ENCODE data around the gene NCOR1. TPM values are rescaled to one million over a fixed set of nuclear protein-coding genes. Genes with fewer than 3 reads are reported as not detected.

NCOR1 gene
- total and polyA plus RNA-seq, 9 of the 15 experiments (the other 6 are each of a cell fraction or from before 2014, with no cell fraction given): 20.2 to 66.5 (median 50.9) TPM

DNA sequence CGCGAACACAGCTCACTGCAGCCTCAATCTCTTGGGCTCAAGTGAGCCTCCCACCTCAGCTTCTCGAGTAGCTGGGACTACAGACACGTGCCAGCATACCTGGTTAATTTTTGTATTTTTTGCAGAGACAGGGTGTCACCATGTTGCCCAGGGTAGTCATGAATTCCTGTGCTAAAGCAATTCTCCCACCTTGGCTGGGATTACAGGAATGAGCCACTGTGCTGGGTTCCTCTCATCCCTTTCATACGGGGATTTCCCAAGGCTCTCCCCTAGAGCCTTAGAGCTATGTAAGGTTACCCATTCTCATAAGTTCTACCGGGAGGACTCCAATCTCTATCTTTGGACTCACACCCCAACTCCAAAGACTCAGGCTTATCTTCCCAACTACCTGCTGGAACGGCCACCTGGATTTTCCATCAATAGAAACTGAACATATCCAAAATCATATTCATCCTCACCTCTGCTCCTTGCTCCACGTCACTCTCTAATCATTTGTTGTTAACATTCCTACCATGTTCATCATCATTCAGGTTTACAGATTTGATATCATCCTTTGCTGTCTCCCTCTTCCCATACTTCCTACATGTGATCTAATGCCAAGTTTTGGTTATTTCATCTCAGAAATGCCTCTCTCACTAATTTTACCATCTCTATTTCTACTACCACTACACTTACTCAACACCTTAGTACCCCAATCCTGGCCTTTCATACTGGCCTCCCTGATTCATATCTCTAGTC, 92.5 kb downstream of the NCOR1 start (continued):
- TF ChIP-seq, protein P1, sequence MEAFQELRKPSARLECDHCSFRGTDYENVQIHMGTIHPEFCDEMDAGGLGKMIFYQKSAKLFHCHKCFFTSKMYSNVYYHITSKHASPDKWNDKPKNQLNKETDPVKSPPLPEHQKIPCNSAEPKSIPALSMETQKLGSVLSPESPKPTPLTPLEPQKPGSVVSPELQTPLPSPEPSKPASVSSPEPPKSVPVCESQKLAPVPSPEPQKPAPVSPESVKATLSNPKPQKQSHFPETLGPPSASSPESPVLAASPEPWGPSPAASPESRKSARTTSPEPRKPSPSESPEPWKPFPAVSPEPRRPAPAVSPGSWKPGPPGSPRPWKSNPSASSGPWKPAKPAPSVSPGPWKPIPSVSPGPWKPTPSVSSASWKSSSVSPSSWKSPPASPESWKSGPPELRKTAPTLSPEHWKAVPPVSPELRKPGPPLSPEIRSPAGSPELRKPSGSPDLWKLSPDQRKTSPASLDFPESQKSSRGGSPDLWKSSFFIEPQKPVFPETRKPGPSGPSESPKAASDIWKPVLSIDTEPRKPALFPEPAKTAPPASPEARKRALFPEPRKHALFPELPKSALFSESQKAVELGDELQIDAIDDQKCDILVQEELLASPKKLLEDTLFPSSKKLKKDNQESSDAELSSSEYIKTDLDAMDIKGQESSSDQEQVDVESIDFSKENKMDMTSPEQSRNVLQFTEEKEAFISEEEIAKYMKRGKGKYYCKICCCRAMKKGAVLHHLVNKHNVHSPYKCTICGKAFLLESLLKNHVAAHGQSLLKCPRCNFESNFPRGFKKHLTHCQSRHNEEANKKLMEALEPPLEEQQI (IDR thresholded peaks at IDR 0.05): no peak

DNA sequence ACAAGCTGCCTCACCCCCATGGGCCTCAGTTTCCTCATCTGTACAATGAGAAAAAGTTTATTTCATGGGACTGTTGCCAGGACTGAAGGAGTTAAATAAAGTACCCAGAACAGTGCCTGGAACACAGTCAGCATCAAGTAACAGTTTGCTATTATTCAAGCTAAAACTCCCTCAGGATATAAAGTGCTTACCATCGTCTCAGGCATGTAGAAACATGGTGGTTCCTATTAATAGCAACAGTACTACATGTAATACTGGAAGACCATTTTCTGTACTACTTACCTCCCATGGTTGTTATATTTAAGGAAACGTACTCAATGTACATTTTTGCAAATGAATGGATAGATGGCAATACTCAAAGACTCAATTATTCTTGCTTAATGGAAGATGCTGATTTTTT, 93.4 kb downstream of the NCOR1 start:
- no TSS peak for BruUV-seq (replicated peaks)
- DNase-seq (ENCODE audit: extremely low read depth in 1 of 4, low spot score in 3 of 4) (no peak), FAIRE-seq (no peak), ATAC-seq (no peak)
- no peaks in the 10 kb centered on the region for H4K20me1 ChIP-seq (replicated peaks; ENCODE audit: control insufficient read depth, insufficient read depth, low read length)
- in situ Hi-C loops (cut with MboI): no loop called here
- H3K79me2 ChIP-seq (ENCODE audit: control insufficient read depth, insufficient read depth, low read length): no peaks in the 10 kb centered on the region
- no peak overlapping the region for H3K27ac ChIP-seq (ENCODE audit: extremely low read depth, low read depth, low read length)
- H3K9me3 ChIP-seq (replicated peaks; ENCODE audit: control insufficient read depth, insufficient read depth, low read depth, low read length): no peaks in the 10 kb centered on the region
- WGBS (ENCODE audit: insufficient coverage, low coverage, missing lambda C conversion rate): 80% methylated on average over 2 of the region's 2 CpGs
- H3K27me3 ChIP-seq (ENCODE audit: control insufficient read depth in 2 of 2, insufficient read depth in 2 of 2, low read length in 2 of 2): no peaks in the 10 kb centered on the region
- no peak overlapping the region for H2AFZ ChIP-seq (ENCODE audit: low read depth, low read length)
- no peak overlapping the region for H3K4me2 ChIP-seq (ENCODE audit: insufficient read depth, low read length)
- H3K9ac ChIP-seq (ENCODE audit: insufficient read depth in 1 of 2, low read depth in 2 of 2, low read length in 2 of 2): no peak overlapping the region
- H3K4me1 ChIP-seq (replicated peaks in 1 of 2; ENCODE audit: control insufficient read depth in 2 of 2, insufficient read depth in 2 of 2, low read length in 2 of 2): no peaks in the 10 kb centered on the region
- CTCF ChIA-PET (ENCODE audit: low intra/inter-chr PET ratio): no interaction called here
- H3K4me3 ChIP-seq: no peak overlapping the region
- POLR2A ChIA-PET: no interaction called here
- H3K9me1 ChIP-seq (ENCODE audit: control insufficient read depth, insufficient read depth, low read length): no peaks in the 10 kb centered on the region
- intact Hi-C loops (cut with micrococcal nuclease): no loop called here
- peaks cover 51% of the 10 kb centered on the region for H3K36me3 ChIP-seq (ENCODE audit: control insufficient read depth, insufficient read depth, low read length)
- TF ChIP-seq TEAD2 (tag; IDR thresholded peaks at IDR 0.05) (no peak), GABPB2 (CRISPR knock-in tag; conservative IDR thresholded peaks at IDR 0.05) (no peak), ARHGAP35 (IDR thresholded peaks at IDR 0.05; ENCODE audit: partially characterized antibody) (no peak), SIN3A (IDR thresholded peaks at IDR 0.05; ENCODE audit: borderline replicate concordance in 2 of 2, control insufficient read depth in 1 of 2, low read depth in 2 of 2, low read length in 2 of 2) (no peak), POLR2AphosphoS5 (IDR thresholded peaks at IDR 0.05; ENCODE audit: control insufficient read depth, insufficient read depth, low read depth, low read length) (no peak), TGIF2 (CRISPR knock-in tag; IDR thresholded peaks at IDR 0.05) (no peak), FOXP1 (CRISPR knock-in tag; IDR thresholded peaks at IDR 0.05) (no peak), PRPF4 (IDR thresholded peaks at IDR 0.05; ENCODE audit: insufficient read depth, low read depth, low read length, poor library complexity, severe bottlenecking) (no peak), MEF2A (IDR thresholded peaks at IDR 0.05; ENCODE audit: control insufficient read depth, low read depth, low read length) (no peak)
- TF ChIP-seq, protein P2, sequence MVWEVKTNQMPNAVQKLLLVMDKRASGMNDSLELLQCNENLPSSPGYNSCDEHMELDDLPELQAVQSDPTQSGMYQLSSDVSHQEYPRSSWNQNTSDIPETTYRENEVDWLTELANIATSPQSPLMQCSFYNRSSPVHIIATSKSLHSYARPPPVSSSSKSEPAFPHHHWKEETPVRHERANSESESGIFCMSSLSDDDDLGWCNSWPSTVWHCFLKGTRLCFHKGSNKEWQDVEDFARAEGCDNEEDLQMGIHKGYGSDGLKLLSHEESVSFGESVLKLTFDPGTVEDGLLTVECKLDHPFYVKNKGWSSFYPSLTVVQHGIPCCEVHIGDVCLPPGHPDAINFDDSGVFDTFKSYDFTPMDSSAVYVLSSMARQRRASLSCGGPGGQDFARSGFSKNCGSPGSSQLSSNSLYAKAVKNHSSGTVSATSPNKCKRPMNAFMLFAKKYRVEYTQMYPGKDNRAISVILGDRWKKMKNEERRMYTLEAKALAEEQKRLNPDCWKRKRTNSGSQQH (CRISPR knock-in tag; IDR thresholded peaks at IDR 0.05): no peak
- TF ChIP-seq, protein P3, sequence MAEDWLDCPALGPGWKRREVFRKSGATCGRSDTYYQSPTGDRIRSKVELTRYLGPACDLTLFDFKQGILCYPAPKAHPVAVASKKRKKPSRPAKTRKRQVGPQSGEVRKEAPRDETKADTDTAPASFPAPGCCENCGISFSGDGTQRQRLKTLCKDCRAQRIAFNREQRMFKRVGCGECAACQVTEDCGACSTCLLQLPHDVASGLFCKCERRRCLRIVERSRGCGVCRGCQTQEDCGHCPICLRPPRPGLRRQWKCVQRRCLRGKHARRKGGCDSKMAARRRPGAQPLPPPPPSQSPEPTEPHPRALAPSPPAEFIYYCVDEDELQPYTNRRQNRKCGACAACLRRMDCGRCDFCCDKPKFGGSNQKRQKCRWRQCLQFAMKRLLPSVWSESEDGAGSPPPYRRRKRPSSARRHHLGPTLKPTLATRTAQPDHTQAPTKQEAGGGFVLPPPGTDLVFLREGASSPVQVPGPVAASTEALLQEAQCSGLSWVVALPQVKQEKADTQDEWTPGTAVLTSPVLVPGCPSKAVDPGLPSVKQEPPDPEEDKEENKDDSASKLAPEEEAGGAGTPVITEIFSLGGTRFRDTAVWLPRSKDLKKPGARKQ (CRISPR knock-in tag; IDR thresholded peaks at IDR 0.05): no peak
- TF ChIP-seq, protein P4, sequence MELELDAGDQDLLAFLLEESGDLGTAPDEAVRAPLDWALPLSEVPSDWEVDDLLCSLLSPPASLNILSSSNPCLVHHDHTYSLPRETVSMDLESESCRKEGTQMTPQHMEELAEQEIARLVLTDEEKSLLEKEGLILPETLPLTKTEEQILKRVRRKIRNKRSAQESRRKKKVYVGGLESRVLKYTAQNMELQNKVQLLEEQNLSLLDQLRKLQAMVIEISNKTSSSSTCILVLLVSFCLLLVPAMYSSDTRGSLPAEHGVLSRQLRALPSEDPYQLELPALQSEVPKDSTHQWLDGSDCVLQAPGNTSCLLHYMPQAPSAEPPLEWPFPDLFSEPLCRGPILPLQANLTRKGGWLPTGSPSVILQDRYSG (tag; conservative IDR thresholded peaks at IDR 0.05; ENCODE audit: low read depth): no peak
